Esophagus squamous epithelium (tissue), 4 donors: ENCODE results near the gene SPOCK1.

Source experiments
- POLR2A ChIP-seq, 4 donors: fragments of 450-650 bp; IDR thresholded peaks; one replicate each; pipeline ENCODE4 v1.6.1; 2017; ENCODE audit warnings: antibody characterized with exemption in 4 of 4, mild to moderate bottlenecking in 4 of 4, moderate library complexity in 3 of 4
- TF ChIP-seq, protein P1 (sequence below), 6 experiments: fragments of 450-650 bp in 4 of 6; fragments of 200-600 bp in 2 of 6; sonication (generic) in 2 of 6; IDR thresholded peaks; one replicate each; pipeline ENCODE4 v1.5.1; 2016 to 2019; ENCODE audit warnings: antibody characterized with exemption in 6 of 6, mild to moderate bottlenecking in 4 of 6, moderate library complexity in 4 of 6

DNA sequence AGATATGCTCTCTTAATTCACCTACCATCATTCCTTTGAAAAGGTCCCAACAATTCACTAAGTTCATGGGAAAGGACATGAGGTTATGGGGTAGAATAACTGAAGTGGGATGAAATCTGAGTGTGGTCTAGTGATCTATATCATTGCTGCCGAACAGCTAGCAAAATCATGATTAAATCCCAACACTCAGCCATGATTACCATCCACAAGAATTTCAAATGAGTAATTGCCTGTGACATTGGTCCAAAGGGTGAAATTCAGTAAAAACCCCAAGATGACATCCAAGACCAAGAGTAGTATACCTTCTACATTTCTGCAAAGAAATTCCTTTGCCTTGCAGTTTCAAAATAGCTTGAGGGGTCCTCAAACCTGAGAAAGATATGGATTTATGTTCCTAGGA lies 225.6 kb downstream of the SPOCK1 start:
- TF ChIP-seq POLR2A (IDR thresholded peaks at IDR 0.05), result no peak
- TF ChIP-seq, protein P1, sequence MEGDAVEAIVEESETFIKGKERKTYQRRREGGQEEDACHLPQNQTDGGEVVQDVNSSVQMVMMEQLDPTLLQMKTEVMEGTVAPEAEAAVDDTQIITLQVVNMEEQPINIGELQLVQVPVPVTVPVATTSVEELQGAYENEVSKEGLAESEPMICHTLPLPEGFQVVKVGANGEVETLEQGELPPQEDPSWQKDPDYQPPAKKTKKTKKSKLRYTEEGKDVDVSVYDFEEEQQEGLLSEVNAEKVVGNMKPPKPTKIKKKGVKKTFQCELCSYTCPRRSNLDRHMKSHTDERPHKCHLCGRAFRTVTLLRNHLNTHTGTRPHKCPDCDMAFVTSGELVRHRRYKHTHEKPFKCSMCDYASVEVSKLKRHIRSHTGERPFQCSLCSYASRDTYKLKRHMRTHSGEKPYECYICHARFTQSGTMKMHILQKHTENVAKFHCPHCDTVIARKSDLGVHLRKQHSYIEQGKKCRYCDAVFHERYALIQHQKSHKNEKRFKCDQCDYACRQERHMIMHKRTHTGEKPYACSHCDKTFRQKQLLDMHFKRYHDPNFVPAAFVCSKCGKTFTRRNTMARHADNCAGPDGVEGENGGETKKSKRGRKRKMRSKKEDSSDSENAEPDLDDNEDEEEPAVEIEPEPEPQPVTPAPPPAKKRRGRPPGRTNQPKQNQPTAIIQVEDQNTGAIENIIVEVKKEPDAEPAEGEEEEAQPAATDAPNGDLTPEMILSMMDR (IDR thresholded peaks at IDR 0.05), result no peak
